HepG2 (cell line): ENCODE results near the gene CARMIL3. TPM values are rescaled to one million over a fixed set of nuclear protein-coding genes. Genes with fewer than 3 reads are reported as not detected.

Experiments used
- ARID5B ChIP-seq: IDR thresholded peaks from 2 replicates; pipeline ENCODE4 v1.4.0; 2020; ENCODE audit warnings: mild to moderate bottlenecking, missing genetic modification reagents
- ELF3 ChIP-seq: IDR thresholded peaks from 2 replicates; pipeline ENCODE4 v1.6.1; 2016; ENCODE audit warnings: missing genetic modification reagents, missing compliant biosample characterization
- HMG20A ChIP-seq: IDR thresholded peaks from 2 replicates; pipeline ENCODE4 v1.6.1; 2016; ENCODE audit warnings: borderline replicate concordance
- HNF4A ChIP-seq: sonication (generic); formaldehyde crosslinking; IDR thresholded peaks from 2 replicates; pipeline ENCODE4 v1.4.0; 2020; ENCODE audit warnings: missing genetic modification reagents
- JARID2 ChIP-seq: sonication (generic); formaldehyde crosslinking; IDR thresholded peaks from 2 replicates; pipeline ENCODE4 v1.8.1; 2023; ENCODE audit warnings: missing genetic modification reagents, inconsistent platforms; ENCODE audit not compliant: insufficient replicate concordance
- MAFF ChIP-seq: IDR thresholded peaks from 2 replicates; pipeline ENCODE4 v1.6.1; 2011; ENCODE audit warnings: low read depth, low read length, improper control_type of control experiment
- NFE2L2 ChIP-seq: fragments of 150-350 bp; IDR thresholded peaks from 2 replicates; pipeline ENCODE4 v1.6.1; 2014; ENCODE audit warnings: low read length
- NFIB ChIP-seq: sonication (generic); formaldehyde crosslinking; IDR thresholded peaks from 2 replicates; pipeline ENCODE4 v1.9.0; 2021; ENCODE audit warnings: missing genetic modification reagents, mild to moderate bottlenecking, borderline replicate concordance
- NR2F1 ChIP-seq, 2 experiments: fragments of 450-650 bp in 1 of 2; formaldehyde crosslinking in 1 of 2; IDR thresholded peaks; 2 replicates each; pipeline versions ENCODE4 v1.5.0 to v1.6.1; 2016 to 2020; ENCODE audit warnings: mild to moderate bottlenecking in 1 of 2, missing compliant biosample characterization in 1 of 2, missing genetic modification reagents in 1 of 2, moderate library complexity in 1 of 2
- NR3C1 ChIP-seq: sonication (generic); formaldehyde crosslinking; IDR thresholded peaks from 2 replicates; pipeline ENCODE4 v1.4.0; 2020; ENCODE audit warnings: missing genetic modification reagents
- ONECUT2 ChIP-seq: sonication (generic); formaldehyde crosslinking; IDR thresholded peaks from 2 replicates; pipeline ENCODE4 v1.4.0; 2020; ENCODE audit warnings: missing genetic modification reagents
- PAX8 ChIP-seq: sonication (generic); formaldehyde crosslinking; IDR thresholded peaks from 2 replicates; pipeline ENCODE4 v1.8.0; 2022; ENCODE audit warnings: mild to moderate bottlenecking, missing genetic modification reagents, borderline replicate concordance
- PHF21A ChIP-seq: sonication (generic); formaldehyde crosslinking; IDR thresholded peaks from 2 replicates; pipeline ENCODE4 v1.5.0; 2020; ENCODE audit warnings: mild to moderate bottlenecking, missing genetic modification reagents
- PITX1 ChIP-seq: sonication (generic); formaldehyde crosslinking; IDR thresholded peaks from 2 replicates; pipeline ENCODE4 v1.5.1; 2020; ENCODE audit warnings: mild to moderate bottlenecking, missing genetic modification reagents
- SATB2 ChIP-seq: sonication (generic); formaldehyde crosslinking; IDR thresholded peaks from 2 replicates; pipeline ENCODE4 v1.5.0; 2020; ENCODE audit warnings: missing genetic modification reagents
- TERF1 ChIP-seq: sonication (generic); formaldehyde crosslinking; IDR thresholded peaks from 2 replicates; pipeline ENCODE4 v1.8.0; 2022; ENCODE audit warnings: mild to moderate bottlenecking, missing genetic modification reagents, moderate library complexity
- ZBTB21 ChIP-seq: sonication (generic); formaldehyde crosslinking; IDR thresholded peaks from 2 replicates; pipeline ENCODE4 v1.4.0; 2020; ENCODE audit warnings: missing genetic modification reagents
- ZNF121 ChIP-seq: sonication (generic); formaldehyde crosslinking; IDR thresholded peaks from 2 replicates; pipeline ENCODE4 v1.5.0; 2020; ENCODE audit warnings: mild to moderate bottlenecking, missing genetic modification reagents
- ZNF33B ChIP-seq: sonication (generic); formaldehyde crosslinking; IDR thresholded peaks from 2 replicates; pipeline ENCODE4 v1.5.1; 2020; ENCODE audit warnings: mild to moderate bottlenecking, missing genetic modification reagents
- ZNF501 ChIP-seq: sonication (generic); formaldehyde crosslinking; IDR thresholded peaks from 2 replicates; pipeline ENCODE4 v1.5.1; 2020; ENCODE audit warnings: mild to moderate bottlenecking, moderate library complexity, missing genetic modification reagents
- ZNF563 ChIP-seq: sonication (generic); formaldehyde crosslinking; IDR thresholded peaks from 2 replicates; pipeline ENCODE4 v1.8.0; 2022; ENCODE audit warnings: mild to moderate bottlenecking, moderate library complexity, missing genetic modification reagents
- ZNF614 ChIP-seq: IDR thresholded peaks from 2 replicates; pipeline ENCODE4 v1.6.1; 2018; ENCODE audit warnings: missing biosample characterization, missing genetic modification reagents, inconsistent platforms, borderline replicate concordance
- ZNF678 ChIP-seq: sonication (generic); formaldehyde crosslinking; IDR thresholded peaks from 2 replicates; pipeline ENCODE4 v1.4.0; 2020; ENCODE audit warnings: mild to moderate bottlenecking, missing genetic modification reagents
- ZNF839 ChIP-seq: sonication (generic); formaldehyde crosslinking; IDR thresholded peaks from 2 replicates; pipeline ENCODE4 v1.4.0; 2020; ENCODE audit warnings: missing genetic modification reagents, mild to moderate bottlenecking, borderline replicate concordance
- polyA plus RNA-seq, 8 experiments: library from polyadenylated mRNA; depleted of rRNA in 3 of 8; stranded (reverse) in 7 of 8; unstranded in 1 of 8; fragments of >200 nt; fragmentation: Illumina TruSeq in 4 of 8; extraction: Trizol in 4 of 8; gene quantifications; 2 replicates each; pipeline versions ENCODE4 v1.2.1 to v1.2.3, GENCODE V29; 2011 to 2016; ENCODE audit warnings: low read depth in 4 of 8, missing spikeins in 1 of 8, mixed read lengths in 1 of 8; ENCODE audit not compliant: insufficient read depth in 1 of 8
- total RNA-seq, 5 experiments: library from RNA; depleted of rRNA; stranded (reverse); fragments of >200 nt; fragmentation: Illumina TruSeq; extraction: Trizol; gene quantifications; 2 replicates each; pipeline ENCODE4 v1.2.3, GENCODE V29; 2016; ENCODE audit warnings: low read depth in 1 of 5
- TF ChIP-seq, protein P1 (sequence below): sonication (generic); formaldehyde crosslinking; IDR thresholded peaks from 2 replicates; pipeline ENCODE4 v1.4.0; 2020; ENCODE audit warnings: missing genetic modification reagents, mild to moderate bottlenecking, borderline replicate concordance

The CARMIL3 gene
- total and polyA plus RNA-seq, 2 of the 13 experiments (the other 11 are each of a cell fraction or from before 2014, with no cell fraction given): 0.27 to 0.55 TPM

- TF ChIP-seq MAFF (no peak), ARID5B (CRISPR knock-in tag) (peak; percentile 54), TERF1 (no peak), ONECUT2 (CRISPR knock-in tag) (no peak), NR3C1 (CRISPR knock-in tag) (no peak), NR2F1 (CRISPR knock-in tag; IDR thresholded peaks at IDR 0.05) (no peak), NFIB (no peak), NFE2L2 (no peak), PAX8 (CRISPR knock-in tag) (no peak), ZNF678 (CRISPR knock-in tag) (no peak), ZNF33B (CRISPR knock-in tag) (no peak), JARID2 (CRISPR knock-in tag) (no peak), ELF3 (no peak), SATB2 (no peak), PITX1 (CRISPR knock-in tag) (no peak), ZNF121 (CRISPR knock-in tag) (peak; percentile 34; the same call in 1 of the 2 replicates), ZNF839 (CRISPR knock-in tag) (no peak), ZNF563 (CRISPR knock-in tag) (no peak), ZBTB21 (CRISPR knock-in tag) (no peak), HNF4A (CRISPR knock-in tag) (no peak; the same call in 1 of the 2 replicates), HMG20A (no peak), ZNF501 (peak; percentile 44; the same call in 1 of the 2 replicates), ZNF614 (CRISPR knock-in tag) (no peak), PHF21A (CRISPR knock-in tag) (no peak)
- TF ChIP-seq, protein P1, sequence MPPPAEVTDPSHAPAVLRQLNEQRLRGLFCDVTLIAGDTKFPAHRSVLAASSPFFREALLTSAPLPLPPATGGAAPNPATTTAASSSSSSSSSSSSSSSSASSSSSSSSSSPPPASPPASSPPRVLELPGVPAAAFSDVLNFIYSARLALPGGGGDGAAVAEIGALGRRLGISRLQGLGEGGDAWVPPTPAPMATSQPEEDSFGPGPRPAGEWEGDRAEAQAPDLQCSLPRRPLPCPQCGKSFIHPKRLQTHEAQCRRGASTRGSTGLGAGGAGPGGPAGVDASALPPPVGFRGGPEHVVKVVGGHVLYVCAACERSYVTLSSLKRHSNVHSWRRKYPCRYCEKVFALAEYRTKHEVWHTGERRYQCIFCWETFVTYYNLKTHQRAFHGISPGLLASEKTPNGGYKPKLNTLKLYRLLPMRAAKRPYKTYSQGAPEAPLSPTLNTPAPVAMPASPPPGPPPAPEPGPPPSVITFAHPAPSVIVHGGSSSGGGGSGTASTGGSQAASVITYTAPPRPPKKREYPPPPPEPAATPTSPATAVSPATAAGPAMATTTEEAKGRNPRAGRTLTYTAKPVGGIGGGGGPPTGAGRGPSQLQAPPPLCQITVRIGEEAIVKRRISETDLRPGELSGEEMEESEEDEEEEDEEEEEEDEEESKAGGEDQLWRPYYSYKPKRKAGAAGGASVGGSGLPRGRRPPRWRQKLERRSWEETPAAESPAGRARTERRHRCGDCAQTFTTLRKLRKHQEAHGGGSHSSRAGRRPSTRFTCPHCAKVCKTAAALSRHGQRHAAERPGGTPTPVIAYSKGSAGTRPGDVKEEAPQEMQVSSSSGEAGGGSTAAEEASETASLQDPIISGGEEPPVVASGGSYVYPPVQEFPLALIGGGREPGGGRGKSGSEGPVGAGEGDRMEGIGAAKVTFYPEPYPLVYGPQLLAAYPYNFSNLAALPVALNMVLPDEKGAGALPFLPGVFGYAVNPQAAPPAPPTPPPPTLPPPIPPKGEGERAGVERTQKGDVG: no peak
Measured at GRCh38 chr14:24110060-24110459, 58.3 kb downstream of the CARMIL3 start (continued).
